Progenitor cell of endocrine pancreas (in vitro differentiated cells): ENCODE data around the gene PRR30. TPM values are rescaled to one million over a fixed set of nuclear protein-coding genes. Genes with fewer than 3 reads are reported as not detected.
A peak's percentile ranks its signal among the peaks of the same experiment; 100 is the strongest.

ENCODE experiments used
- DNase-seq: peaks from one replicate; pipeline ENCODE4 v3.0.0; 2021; ENCODE audit warnings: low spot score; ENCODE audit not compliant: unreplicated experiment
- H3K27ac Mint-ChIP-seq: 2 replicates; pipeline ENCODE4 v1.8.0; 2021; ENCODE audit warnings: mild to moderate bottlenecking, moderate library complexity, mixed read lengths
- H3K27me3 Mint-ChIP-seq: 2 replicates; pipeline ENCODE4 v1.8.0; 2021; ENCODE audit warnings: mixed read lengths
- H3K36me3 Mint-ChIP-seq: 2 replicates; pipeline ENCODE4 v1.8.0; 2022; ENCODE audit warnings: mixed read lengths; ENCODE audit not compliant: insufficient read depth
- H3K4me1 Mint-ChIP-seq: 2 replicates; pipeline ENCODE4 v1.8.0; 2021; ENCODE audit warnings: low read depth, mixed read lengths
- H3K4me3 Mint-ChIP-seq: 2 replicates; pipeline ENCODE4 v1.8.0; 2021; ENCODE audit warnings: low read depth, mild to moderate bottlenecking, moderate library complexity, mixed read lengths
- H3K9me3 Mint-ChIP-seq: 2 replicates; pipeline ENCODE4 v1.8.0; 2021; ENCODE audit warnings: low read depth, mixed read lengths
- CTCF ChIP-seq: fragments of 200-600 bp; sonication (generic); IDR thresholded peaks from one replicate; pipeline ENCODE4 v1.5.0; 2021; ENCODE audit warnings: antibody characterized with exemption, mild to moderate bottlenecking; ENCODE audit not compliant: unreplicated experiment
- total RNA-seq: library from RNA; stranded (reverse); gene quantifications from 2 replicates; pipeline ENCODE4 v1.2.1, GENCODE V29; 2021

The PRR30 gene
- total RNA-seq, 1 donor from 2014 or later = not detected

GRCh38 chr2:27133905-27134780 is 5.1 kb downstream of the PRR30 start, which contains the start of gene PREB:
Gene PREB, minus strand, starts transcription at chr2:27134636. Its CDS starts 215 bp downstream, at chr2:27134421.
- Mint-ChIP-seq H3K36me3 (peaks cover 3% of the 10 kb centered on the region), H3K4me1 (peaks cover 12% of the 10 kb centered on the region), H3K27ac (peak within 1 kb of the TSS; percentile 97), H3K4me3 (peak within 1 kb of the TSS; percentile 92), H3K27me3 (peaks cover 3% of the 10 kb centered on the region), H3K9me3 (no peaks in the 10 kb centered on the region)
- peak; percentile 46 for TF ChIP-seq CTCF
- peak; percentile 99 for DNase-seq

GRCh38 chr2:27133195-27133875 is 5.9 kb downstream of the PRR30 start:
- DNase-seq = no peak
- Mint-ChIP-seq H3K9me3 (no peaks in the 10 kb centered on the region), H3K4me1 (peaks cover 12% of the 10 kb centered on the region), H3K27me3 (no peaks in the 10 kb centered on the region), H3K36me3 (peaks cover 3% of the 10 kb centered on the region), H3K27ac (peak overlapping the region; percentile 90), H3K4me3 (peak overlapping the region; percentile 92)
- no peak for TF ChIP-seq CTCF

GRCh38 chr2:27131429-27131828 is 7.8 kb downstream of the PRR30 start:
- TF ChIP-seq CTCF = no peak
- H3K27me3 Mint-ChIP-seq = peaks cover 2% of the 10 kb centered on the region

GRCh38 chr2:27130396-27130795 is 8.8 kb downstream of the PRR30 start:
- peaks cover 3% of the 10 kb centered on the region for H3K36me3 Mint-ChIP-seq
- H3K4me3 Mint-ChIP-seq = no peak overlapping the region
- DNase-seq = no peak
- H3K27ac Mint-ChIP-seq = no peak overlapping the region
- H3K9me3 Mint-ChIP-seq = no peaks in the 10 kb centered on the region
- peaks cover 8% of the 10 kb centered on the region for H3K27me3 Mint-ChIP-seq
- TF ChIP-seq CTCF = no peak
- H3K4me1 Mint-ChIP-seq = peaks cover 12% of the 10 kb centered on the region

More at GRCh38 chr2:27131429-27131828, 7.8 kb downstream of the PRR30 start:
- Mint-ChIP-seq H3K36me3 (peaks cover 3% of the 10 kb centered on the region), H3K4me1 (peaks cover 12% of the 10 kb centered on the region), H3K9me3 (no peaks in the 10 kb centered on the region), H3K27ac (no peak overlapping the region), H3K4me3 (no peak overlapping the region)
- DNase-seq = no peak

- Mint-ChIP-seq H3K27ac (no peak overlapping the region), H3K4me3 (no peak overlapping the region), H3K36me3 (peaks cover 3% of the 10 kb centered on the region), H3K4me1 (peaks cover 13% of the 10 kb centered on the region), H3K27me3 (peaks cover 20% of the 10 kb centered on the region), H3K9me3 (no peaks in the 10 kb centered on the region)
- no peak for DNase-seq
- TF ChIP-seq CTCF = no peak
These were observed 10.3 kb downstream of the PRR30 start for GRCh38 chr2:27128668-27129571.
